Forelimb muscle (tissue), 1 donor: ENCODE data around the gene RPL37. TPM values are rescaled to one million over a fixed set of nuclear protein-coding genes. Genes with fewer than 3 reads are reported as not detected.

Source experiments
- polyA plus RNA-seq: library from polyadenylated mRNA; unstranded; fragments of 120-200 nt; gene quantifications from one replicate; pipeline ENCODE4 v1.2.1, GENCODE V29; 2013; ENCODE audit not compliant: insufficient read length

The RPL37 gene
- polyA plus RNA-seq, 1 donor: 2,928 TPM

Other genes starting within 250 kb of the RPL37 start
- gene PTGER4, start 155.3 kb downstream of the RPL37 start, polyA plus RNA-seq: 6.9 TPM
- gene TTC33, start 79.3 kb downstream of the RPL37 start, polyA plus RNA-seq: 20.3 TPM
- gene PRKAA1, start 36.8 kb downstream of the RPL37 start, polyA plus RNA-seq: 31.9 TPM
- 1.2 TPM for gene CARD6, start 6.1 kb upstream of the RPL37 start, polyA plus RNA-seq
- gene C7, start 74.3 kb upstream of the RPL37 start, polyA plus RNA-seq: 1.6 TPM
- 0.10 TPM for gene MROH2B, start 236.1 kb upstream of the RPL37 start, polyA plus RNA-seq